ENCODE measurements around the gene UCHL1. TPM values are rescaled to one million over a fixed set of nuclear protein-coding genes. Genes with fewer than 3 reads are reported as not detected.

Gene UCHL1
- total RNA-seq, 1 experiment from 2014 or later, result 0.74 TPM

DNA sequence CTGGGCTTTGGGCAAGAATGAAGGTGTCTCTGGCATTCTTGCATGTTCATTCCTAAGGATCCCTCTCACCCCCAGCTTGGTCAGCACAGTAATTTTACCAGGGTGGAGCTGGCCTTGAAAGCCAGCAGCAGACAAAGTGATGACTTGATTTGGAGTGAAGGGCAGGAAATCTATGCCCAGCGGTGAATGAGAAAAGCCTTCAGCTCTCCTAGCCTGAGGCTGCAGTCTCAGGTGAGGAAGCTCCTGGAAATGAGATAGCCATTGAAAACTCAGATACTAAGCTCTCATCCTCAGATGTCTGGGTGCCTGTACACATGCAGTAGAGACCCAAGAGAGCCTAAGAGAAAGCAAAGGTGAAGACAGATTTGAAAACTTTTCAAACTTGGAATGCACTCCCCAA lies 10.7 kb upstream of the UCHL1 start:
- ATAC-seq (no peak), DNase-seq (ENCODE audit: low read depth, low spot score) (no peak)
- no peaks in the 10 kb centered on the region for H3K36me3 ChIP-seq (ENCODE audit: control insufficient read depth, insufficient read depth, low read length)
- no peak overlapping the region for H3K27ac ChIP-seq (ENCODE audit: low read length)
- no peaks in the 10 kb centered on the region for H3K4me1 ChIP-seq (ENCODE audit: control insufficient read depth, insufficient read depth, low read length)
- in situ Hi-C loops (cut with HindIII; ENCODE audit: low pct_unique_long_range_greater_than_20kb, low sequenced_read_pairs), result no loop called here
- no peaks in the 10 kb centered on the region for H3K9me3 ChIP-seq (ENCODE audit: control insufficient read depth, insufficient read depth, low read depth, low read length)
- BruUV-seq (replicated peaks), result no TSS peak
- no peaks in the 10 kb centered on the region for H3K27me3 ChIP-seq (ENCODE audit: control insufficient read depth, insufficient read depth, low read length)
- ChIA-PET CTCF (no interaction called here), POLR2A (no interaction called here)
- H3K4me3 ChIP-seq (ENCODE audit: low read depth in 2 of 2, low read length in 2 of 2), result no peak overlapping the region
- TF ChIP-seq TCF7L2 (IDR thresholded peaks at IDR 0.05; ENCODE audit: low read depth, low read length), result no peak
- TF ChIP-seq SIN3A (IDR thresholded peaks at IDR 0.05; ENCODE audit: borderline replicate concordance, insufficient read depth, low read depth, low read length), result no peak
- TF ChIP-seq POLR2AphosphoS5 (IDR thresholded peaks at IDR 0.05; ENCODE audit: low read depth, low read length), result no peak
- intact Hi-C loops (cut with micrococcal nuclease; ENCODE audit: unreplicated experiment), result no loop called here

DNA sequence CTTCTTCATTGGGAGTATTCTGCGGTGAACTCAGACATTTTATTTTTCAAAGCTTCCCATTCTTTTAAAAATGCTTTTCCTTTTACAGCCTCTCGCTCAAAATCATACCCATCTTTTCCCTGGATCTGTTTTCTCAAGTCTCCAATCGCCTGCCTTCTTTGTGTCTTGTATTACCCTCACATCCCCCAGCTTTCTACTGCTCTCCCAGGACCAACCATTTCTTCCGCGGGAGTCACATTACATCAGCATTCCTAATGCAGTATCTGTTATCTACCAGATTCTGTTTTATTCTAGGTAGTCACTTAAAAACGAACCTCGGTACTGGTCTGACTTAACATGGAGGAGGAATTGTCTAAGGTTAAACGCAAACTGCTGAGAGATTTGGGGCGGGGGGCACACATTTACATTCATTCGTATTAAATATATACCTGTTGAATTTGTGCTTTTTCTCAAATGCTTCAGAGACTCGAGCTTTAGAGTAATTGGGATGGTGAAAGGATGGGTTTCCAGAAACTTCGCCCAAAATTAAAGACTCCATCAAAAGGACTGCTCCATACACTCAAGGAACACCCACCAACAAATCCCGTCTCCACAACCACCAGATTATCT lies 493 bp upstream of the UCHL1 start:
- ATAC-seq, result no peak
- no peaks in the 10 kb centered on the region for H3K9me3 ChIP-seq (ENCODE audit: control insufficient read depth, insufficient read depth, low read depth, low read length)
- peaks cover 2% of the 10 kb centered on the region; the same call in 1 of the 2 replicates for H3K27me3 ChIP-seq (ENCODE audit: control insufficient read depth, insufficient read depth, low read length)
- in situ Hi-C loops (cut with HindIII; ENCODE audit: low pct_unique_long_range_greater_than_20kb, low sequenced_read_pairs) (no loop called here), intact Hi-C loops (cut with micrococcal nuclease; ENCODE audit: unreplicated experiment) (no loop called here)
- no TSS peak for BruUV-seq (replicated peaks)
- H3K36me3 ChIP-seq (ENCODE audit: control insufficient read depth, insufficient read depth, low read length), result no peaks in the 10 kb centered on the region
- no peak overlapping the region for H3K27ac ChIP-seq (ENCODE audit: low read length)
- ChIA-PET POLR2A (no interaction called here), CTCF (no interaction called here)
- H3K4me3 ChIP-seq (ENCODE audit: low read depth in 2 of 2, low read length in 2 of 2), result peak overlapping the region in 1 of 2 experiments; percentile 39; a peak in 1 of 4 replicates
- no peaks in the 10 kb centered on the region for H3K4me1 ChIP-seq (ENCODE audit: control insufficient read depth, insufficient read depth, low read length)
- TF ChIP-seq TCF7L2 (IDR thresholded peaks at IDR 0.05; ENCODE audit: low read depth, low read length), result no peak
- TF ChIP-seq SIN3A (IDR thresholded peaks at IDR 0.05; ENCODE audit: borderline replicate concordance, insufficient read depth, low read depth, low read length), result no peak
- TF ChIP-seq, protein P1, sequence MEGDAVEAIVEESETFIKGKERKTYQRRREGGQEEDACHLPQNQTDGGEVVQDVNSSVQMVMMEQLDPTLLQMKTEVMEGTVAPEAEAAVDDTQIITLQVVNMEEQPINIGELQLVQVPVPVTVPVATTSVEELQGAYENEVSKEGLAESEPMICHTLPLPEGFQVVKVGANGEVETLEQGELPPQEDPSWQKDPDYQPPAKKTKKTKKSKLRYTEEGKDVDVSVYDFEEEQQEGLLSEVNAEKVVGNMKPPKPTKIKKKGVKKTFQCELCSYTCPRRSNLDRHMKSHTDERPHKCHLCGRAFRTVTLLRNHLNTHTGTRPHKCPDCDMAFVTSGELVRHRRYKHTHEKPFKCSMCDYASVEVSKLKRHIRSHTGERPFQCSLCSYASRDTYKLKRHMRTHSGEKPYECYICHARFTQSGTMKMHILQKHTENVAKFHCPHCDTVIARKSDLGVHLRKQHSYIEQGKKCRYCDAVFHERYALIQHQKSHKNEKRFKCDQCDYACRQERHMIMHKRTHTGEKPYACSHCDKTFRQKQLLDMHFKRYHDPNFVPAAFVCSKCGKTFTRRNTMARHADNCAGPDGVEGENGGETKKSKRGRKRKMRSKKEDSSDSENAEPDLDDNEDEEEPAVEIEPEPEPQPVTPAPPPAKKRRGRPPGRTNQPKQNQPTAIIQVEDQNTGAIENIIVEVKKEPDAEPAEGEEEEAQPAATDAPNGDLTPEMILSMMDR (IDR thresholded peaks at IDR 0.05), result no peak
- no peak for TF ChIP-seq POLR2AphosphoS5 (IDR thresholded peaks at IDR 0.05; ENCODE audit: low read depth, low read length)
- TF ChIP-seq, protein P2, sequence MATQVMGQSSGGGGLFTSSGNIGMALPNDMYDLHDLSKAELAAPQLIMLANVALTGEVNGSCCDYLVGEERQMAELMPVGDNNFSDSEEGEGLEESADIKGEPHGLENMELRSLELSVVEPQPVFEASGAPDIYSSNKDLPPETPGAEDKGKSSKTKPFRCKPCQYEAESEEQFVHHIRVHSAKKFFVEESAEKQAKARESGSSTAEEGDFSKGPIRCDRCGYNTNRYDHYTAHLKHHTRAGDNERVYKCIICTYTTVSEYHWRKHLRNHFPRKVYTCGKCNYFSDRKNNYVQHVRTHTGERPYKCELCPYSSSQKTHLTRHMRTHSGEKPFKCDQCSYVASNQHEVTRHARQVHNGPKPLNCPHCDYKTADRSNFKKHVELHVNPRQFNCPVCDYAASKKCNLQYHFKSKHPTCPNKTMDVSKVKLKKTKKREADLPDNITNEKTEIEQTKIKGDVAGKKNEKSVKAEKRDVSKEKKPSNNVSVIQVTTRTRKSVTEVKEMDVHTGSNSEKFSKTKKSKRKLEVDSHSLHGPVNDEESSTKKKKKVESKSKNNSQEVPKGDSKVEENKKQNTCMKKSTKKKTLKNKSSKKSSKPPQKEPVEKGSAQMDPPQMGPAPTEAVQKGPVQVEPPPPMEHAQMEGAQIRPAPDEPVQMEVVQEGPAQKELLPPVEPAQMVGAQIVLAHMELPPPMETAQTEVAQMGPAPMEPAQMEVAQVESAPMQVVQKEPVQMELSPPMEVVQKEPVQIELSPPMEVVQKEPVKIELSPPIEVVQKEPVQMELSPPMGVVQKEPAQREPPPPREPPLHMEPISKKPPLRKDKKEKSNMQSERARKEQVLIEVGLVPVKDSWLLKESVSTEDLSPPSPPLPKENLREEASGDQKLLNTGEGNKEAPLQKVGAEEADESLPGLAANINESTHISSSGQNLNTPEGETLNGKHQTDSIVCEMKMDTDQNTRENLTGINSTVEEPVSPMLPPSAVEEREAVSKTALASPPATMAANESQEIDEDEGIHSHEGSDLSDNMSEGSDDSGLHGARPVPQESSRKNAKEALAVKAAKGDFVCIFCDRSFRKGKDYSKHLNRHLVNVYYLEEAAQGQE (IDR thresholded peaks at IDR 0.05; ENCODE audit: insufficient read depth in 1 of 2, low read depth in 2 of 2, low read length in 1 of 2), result no peak
- no peak for DNase-seq (ENCODE audit: low read depth, low spot score)

DNA sequence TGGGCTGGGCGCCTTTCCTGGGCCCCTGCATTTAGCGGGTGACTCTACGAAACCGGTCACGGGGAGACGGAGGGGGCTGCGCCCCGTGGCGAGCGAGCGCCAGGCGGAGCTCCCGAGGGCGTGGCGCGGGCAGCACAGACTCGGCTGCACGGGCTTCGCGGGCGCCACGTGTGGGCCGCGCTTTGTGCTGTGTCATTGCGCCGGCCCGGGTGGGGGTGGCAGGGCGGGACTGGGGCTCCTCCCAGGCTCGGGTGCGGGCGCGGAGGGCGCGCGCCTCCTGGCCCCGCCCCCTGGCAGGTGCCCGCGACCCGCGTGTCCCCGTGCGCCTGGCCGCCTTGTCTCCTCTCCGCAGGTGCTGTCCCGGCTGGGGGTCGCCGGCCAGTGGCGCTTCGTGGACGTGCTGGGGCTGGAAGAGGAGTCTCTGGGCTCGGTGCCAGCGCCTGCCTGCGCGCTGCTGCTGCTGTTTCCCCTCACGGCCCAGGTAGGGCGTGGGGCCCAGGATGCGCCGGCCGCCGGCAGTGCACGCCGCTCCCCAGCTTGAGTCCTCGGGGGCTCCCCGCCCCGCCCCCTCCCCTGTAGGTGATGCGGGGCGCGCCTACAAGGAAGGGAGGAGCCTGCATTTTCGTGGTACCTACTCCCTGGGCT lies 651 bp downstream of the UCHL1 start:
- intact Hi-C loops (cut with micrococcal nuclease; ENCODE audit: unreplicated experiment), result no loop called here
- peaks cover 2% of the 10 kb centered on the region; the same call in 1 of the 2 replicates for H3K27me3 ChIP-seq (ENCODE audit: control insufficient read depth, insufficient read depth, low read length)

More for the DNA sequence above, 651 bp downstream of the UCHL1 start:
- TF ChIP-seq, protein P2 (IDR thresholded peaks at IDR 0.05; ENCODE audit: insufficient read depth in 1 of 2, low read depth in 2 of 2, low read length in 1 of 2), result no peak
- TF ChIP-seq TCF7L2 (IDR thresholded peaks at IDR 0.05; ENCODE audit: low read depth, low read length), result no peak
- H3K9me3 ChIP-seq (ENCODE audit: control insufficient read depth, insufficient read depth, low read depth, low read length), result no peaks in the 10 kb centered on the region
- ChIA-PET POLR2A (no interaction called here), CTCF (no interaction called here)
- in situ Hi-C loops (cut with HindIII; ENCODE audit: low pct_unique_long_range_greater_than_20kb, low sequenced_read_pairs), result no loop called here
- ATAC-seq (peak; percentile 56; the same call in 1 of the 2 replicates), DNase-seq (ENCODE audit: low read depth, low spot score) (no peak)
- no TSS peak for BruUV-seq (replicated peaks)
- H3K4me1 ChIP-seq (ENCODE audit: control insufficient read depth, insufficient read depth, low read length), result no peaks in the 10 kb centered on the region
- no peaks in the 10 kb centered on the region for H3K36me3 ChIP-seq (ENCODE audit: control insufficient read depth, insufficient read depth, low read length)
- H3K4me3 ChIP-seq (ENCODE audit: low read depth in 2 of 2, low read length in 2 of 2), result peak overlapping the region; percentile 27 to 39
- no peak overlapping the region for H3K27ac ChIP-seq (ENCODE audit: low read length)
